Measurements from ENCODE around the gene BPIFB6. TPM values are rescaled to one million over a fixed set of nuclear protein-coding genes. Genes with fewer than 3 reads are reported as not detected.

Gene BPIFB6
- total and polyA plus RNA-seq, 2 donors (not counting 3 experiments of a cell fraction or from before 2014, with no cell fraction given): not detected

- Histone ChIP-seq H3K4me3 (replicated peaks in 1 of 3; ENCODE audit: insufficient read depth in 1 of 3, low read depth in 1 of 3, low read length in 3 of 3) (no peak overlapping the region), H3K36me3 (ENCODE audit: control insufficient read depth in 2 of 2, extremely low read depth in 1 of 2, insufficient read depth in 2 of 2, low read length in 2 of 2) (no peaks in the 10 kb centered on the region), H3K27ac (ENCODE audit: insufficient read depth, low read depth, low read length) (no peak overlapping the region), H3K4me1 (ENCODE audit: control insufficient read depth, extremely low read depth, insufficient read depth, low read length) (no peaks in the 10 kb centered on the region), H3K9me1 (replicated peaks; ENCODE audit: control insufficient read depth, extremely low read depth, insufficient read depth, low read length) (no peaks in the 10 kb centered on the region), H3K9me3 (replicated peaks; ENCODE audit: control insufficient read depth, insufficient read depth, low read length) (no peaks in the 10 kb centered on the region), H2AFZ (ENCODE audit: low read depth, low read length) (no peak overlapping the region), H4K20me1 (replicated peaks; ENCODE audit: control insufficient read depth, extremely low read depth, insufficient read depth, low read length) (no peaks in the 10 kb centered on the region), H3K9ac (replicated peaks; ENCODE audit: extremely low read depth, insufficient read depth, low read length) (no peak overlapping the region), H3K27me3 (ENCODE audit: control insufficient read depth in 2 of 2, insufficient read depth in 2 of 2, low read length in 2 of 2) (no peaks in the 10 kb centered on the region), H3K4me2 (ENCODE audit: insufficient read depth, low read length) (no peak overlapping the region), H3K79me2 (ENCODE audit: control insufficient read depth, insufficient read depth, low read length) (no peaks in the 10 kb centered on the region)
- no TSS peak for BruUV-seq (replicated peaks)
- TF ChIP-seq MAX (IDR thresholded peaks at IDR 0.05; ENCODE audit: insufficient read depth, insufficient read length) (no peak), CTCF (IDR thresholded peaks at IDR 0.05; ENCODE audit: extremely low read depth in 1 of 2, insufficient read depth in 1 of 2, low read depth in 1 of 2, low read length in 2 of 2) (no peak), GATA2 (IDR thresholded peaks at IDR 0.05; ENCODE audit: insufficient read depth, insufficient read length, low read depth, low read length) (no peak), FOS (IDR thresholded peaks at IDR 0.05; ENCODE audit: borderline replicate concordance, insufficient read depth, low read length) (no peak)
- FAIRE-seq (no peak), DNase-seq (ENCODE audit: low read depth, low spot score) (no peak)
- dilution Hi-C loops (cut with MboI; ENCODE audit: extremely low pct_ligation_motif_present, low sequenced_read_pairs) (no loop called here), intact Hi-C loops (cut with micrococcal nuclease) (no loop called here)
- POLR2A ChIA-PET: no interaction called here
- CTCF ChIA-PET: no interaction called here
Measured at GRCh38 chr20:33022289-33022688, 9.2 kb upstream of the BPIFB6 start.

GRCh38 chr20:33022694-33023438 is 8.6 kb upstream of the BPIFB6 start:
- TF ChIP-seq GATA2 (IDR thresholded peaks at IDR 0.05; ENCODE audit: insufficient read depth, insufficient read length, low read depth, low read length) (no peak), EZH2 (IDR thresholded peaks at IDR 0.05; ENCODE audit: borderline replicate concordance, low read depth, low read length, severe bottlenecking) (no peak), POLR2AphosphoS5 (IDR thresholded peaks at IDR 0.05; ENCODE audit: insufficient read depth, low read depth, low read length) (no peak), JUN (IDR thresholded peaks at IDR 0.05; ENCODE audit: borderline replicate concordance, insufficient read depth, insufficient read length, low read depth) (no peak), CTCF (IDR thresholded peaks at IDR 0.05; ENCODE audit: extremely low read depth in 1 of 2, insufficient read depth in 1 of 2, low read depth in 1 of 2, low read length in 2 of 2) (no peak), MYC (IDR thresholded peaks at IDR 0.05; ENCODE audit: low read depth, low read length) (no peak), POLR2A (IDR thresholded peaks at IDR 0.05; ENCODE audit: low read depth, low read length) (no peak), FOS (IDR thresholded peaks at IDR 0.05; ENCODE audit: borderline replicate concordance, insufficient read depth, low read length) (no peak), MAX (IDR thresholded peaks at IDR 0.05; ENCODE audit: insufficient read depth, insufficient read length) (no peak)
- BruUV-seq (replicated peaks): no TSS peak
- no peaks in the 10 kb centered on the region for H3K4me1 ChIP-seq (ENCODE audit: control insufficient read depth, extremely low read depth, insufficient read depth, low read length)
- H2AFZ ChIP-seq (ENCODE audit: low read depth, low read length): no peak overlapping the region
- no peaks in the 10 kb centered on the region for H3K36me3 ChIP-seq (ENCODE audit: control insufficient read depth in 2 of 2, extremely low read depth in 1 of 2, insufficient read depth in 2 of 2, low read length in 2 of 2)
- no peaks in the 10 kb centered on the region for H4K20me1 ChIP-seq (replicated peaks; ENCODE audit: control insufficient read depth, extremely low read depth, insufficient read depth, low read length)
- no peaks in the 10 kb centered on the region for H3K27me3 ChIP-seq (ENCODE audit: control insufficient read depth in 2 of 2, insufficient read depth in 2 of 2, low read length in 2 of 2)
- H3K79me2 ChIP-seq (ENCODE audit: control insufficient read depth, insufficient read depth, low read length): no peaks in the 10 kb centered on the region
- FAIRE-seq (no peak), DNase-seq (ENCODE audit: low read depth, low spot score) (no peak)
- no peaks in the 10 kb centered on the region for H3K9me1 ChIP-seq (replicated peaks; ENCODE audit: control insufficient read depth, extremely low read depth, insufficient read depth, low read length)
- intact Hi-C loops (cut with micrococcal nuclease): no loop called here
- POLR2A ChIA-PET: no interaction called here
- CTCF ChIA-PET: no interaction called here
- no peak overlapping the region for H3K27ac ChIP-seq (ENCODE audit: insufficient read depth, low read depth, low read length)
- H3K4me3 ChIP-seq (replicated peaks in 1 of 3; ENCODE audit: insufficient read depth in 1 of 3, low read depth in 1 of 3, low read length in 3 of 3): no peak overlapping the region
- no peak overlapping the region for H3K9ac ChIP-seq (replicated peaks; ENCODE audit: extremely low read depth, insufficient read depth, low read length)
- dilution Hi-C loops (cut with MboI; ENCODE audit: extremely low pct_ligation_motif_present, low sequenced_read_pairs): no loop called here
- no peak overlapping the region for H3K4me2 ChIP-seq (ENCODE audit: insufficient read depth, low read length)
- no peaks in the 10 kb centered on the region for H3K9me3 ChIP-seq (replicated peaks; ENCODE audit: control insufficient read depth, insufficient read depth, low read length)

Measured in endothelial cell of umbilical vein (primary cell).